Mesenchymal stem cell (in vitro differentiated cells and primary cell): ENCODE measurements around the gene CHIC2.

Experiments
- DNase-seq: peaks from one replicate; pipeline ENCODE4 v3.0.0-alpha.2; 2013
- H2AFZ ChIP-seq: one replicate; pipeline ENCODE4 v1.6.1; 2013; ENCODE audit warnings: low read depth, mild to moderate bottlenecking, control low read depth, inconsistent platforms, low read length, moderate library complexity
- H2AK5ac ChIP-seq: 2 replicates; pipeline ENCODE4 v1.6.1; 2013; ENCODE audit warnings: low read length, moderate library complexity, mild to moderate bottlenecking, inconsistent platforms; ENCODE audit not compliant: severe bottlenecking
- H2BK120ac ChIP-seq: one replicate; pipeline ENCODE4 v1.6.1; 2013; ENCODE audit warnings: low read depth, mild to moderate bottlenecking, inconsistent platforms, low read length, moderate library complexity
- H2BK12ac ChIP-seq, 2 experiments: one replicate each; pipeline ENCODE4 v1.6.1; 2013; ENCODE audit warnings: inconsistent platforms in 2 of 2, low read length in 2 of 2, mild to moderate bottlenecking in 2 of 2, moderate library complexity in 2 of 2, control low read depth in 1 of 2
- H2BK15ac ChIP-seq: one replicate; pipeline ENCODE4 v1.6.1; 2013; ENCODE audit warnings: mild to moderate bottlenecking, low read depth, inconsistent platforms; ENCODE audit not compliant: poor library complexity, severe bottlenecking
- H2BK5ac ChIP-seq: 2 replicates; pipeline ENCODE4 v1.6.1; 2013; ENCODE audit warnings: low read depth, mild to moderate bottlenecking, low read length, control low read depth, inconsistent platforms; ENCODE audit not compliant: poor library complexity, severe bottlenecking
- H3K14ac ChIP-seq, 2 experiments: one replicate each; pipeline ENCODE4 v1.6.1; 2013; ENCODE audit warnings: inconsistent platforms in 2 of 2, low read length in 2 of 2, control low read depth in 1 of 2, mild to moderate bottlenecking in 1 of 2, moderate library complexity in 1 of 2
- H3K18ac ChIP-seq, 2 experiments: one replicate each; pipeline ENCODE4 v1.6.1; 2013; ENCODE audit warnings: inconsistent platforms in 2 of 2, low read length in 2 of 2, control low read depth in 1 of 2, low read depth in 1 of 2, mild to moderate bottlenecking in 1 of 2
- H3K23ac ChIP-seq, 2 experiments: one replicate each; pipeline ENCODE4 v1.6.1; 2013; ENCODE audit warnings: inconsistent platforms in 2 of 2, low read length in 2 of 2, mild to moderate bottlenecking in 2 of 2, moderate library complexity in 2 of 2, control low read depth in 1 of 2
- H3K27ac ChIP-seq: 2 replicates; pipeline ENCODE4 v1.5.1; 2013; ENCODE audit warnings: mild to moderate bottlenecking, moderate library complexity, low read length, control low read depth, inconsistent platforms; ENCODE audit not compliant: poor library complexity, severe bottlenecking
- H3K27me3 ChIP-seq, 2 experiments: 2 replicates each; pipeline versions ENCODE4 v1.6.1 to v1.7.0; 2013; ENCODE audit warnings: low read length in 2 of 2, mild to moderate bottlenecking in 2 of 2, moderate library complexity in 2 of 2, control low read depth in 1 of 2, inconsistent platforms in 1 of 2; ENCODE audit not compliant: control insufficient read depth in 1 of 2, insufficient read depth in 1 of 2
- H3K36me3 ChIP-seq, 2 experiments: 2 replicates each; pipeline versions ENCODE4 v1.6.1 to v1.7.0; 2013; ENCODE audit warnings: low read length in 2 of 2, control low read depth in 1 of 2, inconsistent platforms in 1 of 2, low read depth in 1 of 2, mild to moderate bottlenecking in 1 of 2; ENCODE audit not compliant: insufficient read depth in 2 of 2, control insufficient read depth in 1 of 2
- H3K4ac ChIP-seq, 2 experiments: one replicate each; pipeline ENCODE4 v1.6.1; 2013; ENCODE audit warnings: inconsistent platforms in 2 of 2, low read length in 2 of 2, mild to moderate bottlenecking in 2 of 2, moderate library complexity in 2 of 2, control low read depth in 1 of 2, low read depth in 1 of 2
- H3K4me1 ChIP-seq: 2 replicates; pipeline ENCODE4 v1.6.1; 2013; ENCODE audit warnings: low read depth, low read length, control low read depth; ENCODE audit not compliant: control insufficient read depth, insufficient read depth
- H3K4me2 ChIP-seq: 2 replicates; pipeline ENCODE4 v1.6.1; 2013; ENCODE audit warnings: low read length, mild to moderate bottlenecking, inconsistent platforms; ENCODE audit not compliant: poor library complexity, severe bottlenecking
- H3K4me3 ChIP-seq, 2 experiments: 2 replicates each; pipeline versions ENCODE4 v1.5.1 to v1.7.0; 2013; ENCODE audit warnings: low read length in 2 of 2, mild to moderate bottlenecking in 2 of 2, control low read depth in 1 of 2, low read depth in 1 of 2; ENCODE audit not compliant: insufficient read depth in 1 of 2
- H3K79me1 ChIP-seq: replicated peaks from 2 replicates; pipeline ENCODE4 v1.6.1; 2013; ENCODE audit warnings: mild to moderate bottlenecking, control low read depth, low read length, inconsistent platforms; ENCODE audit not compliant: poor library complexity, severe bottlenecking
- H3K9ac ChIP-seq: 2 replicates; pipeline ENCODE4 v1.7.0; 2013; ENCODE audit warnings: mild to moderate bottlenecking, low read length, moderate library complexity
- H3K9me3 ChIP-seq: 2 replicates; pipeline ENCODE4 v1.7.0; 2013; ENCODE audit warnings: mild to moderate bottlenecking, low read length; ENCODE audit not compliant: control insufficient read depth
- H4K8ac ChIP-seq: one replicate; pipeline ENCODE4 v1.6.1; 2013; ENCODE audit warnings: inconsistent platforms, mild to moderate bottlenecking, low read length, moderate library complexity
- H4K91ac ChIP-seq: one replicate; pipeline ENCODE4 v1.6.1; 2013; ENCODE audit warnings: mild to moderate bottlenecking, low read length, inconsistent platforms
- WGBS: methylation state at CpG from one replicate; pipeline ENCODE4 v1.1.7; 2013; ENCODE audit warnings: mixed read lengths; 5-methylcytosine and 5-hydroxymethylcytosine counted together

Gene CHIC2

GRCh38 chr4:53987761-53988171, 76.6 kb downstream of the CHIC2 start:
- Histone ChIP-seq H3K4me2 (no peak overlapping the region), H2BK12ac (no peak overlapping the region), H2AFZ (no peak overlapping the region), H3K79me1 (peaks cover 3% of the 10 kb centered on the region), H3K27ac (no peak overlapping the region), H3K9me3 (no peaks in the 10 kb centered on the region), H3K18ac (peak overlapping the region in 1 of 2 experiments; percentile 34), H2AK5ac (no peak overlapping the region), H3K36me3 (peaks cover 0 to 2% of the 10 kb centered on the region in 2 experiments), H3K4me3 (no peak overlapping the region), H3K4me1 (no peaks in the 10 kb centered on the region), H3K23ac (no peak overlapping the region), H4K91ac (no peak overlapping the region), H2BK5ac (no peak overlapping the region), H2BK120ac (no peak overlapping the region), H4K8ac (no peak overlapping the region), H2BK15ac (no peak overlapping the region), H3K9ac (peak overlapping the region; percentile 26), H3K14ac (peak overlapping the region in 1 of 2 experiments; percentile 63), H3K4ac (no peak overlapping the region), H3K27me3 (no peaks in the 10 kb centered on the region)
- 86% methylated on average over 1 of the region's 1 CpG for WGBS
- peak; percentile 73 for DNase-seq

GRCh38 chr4:53986062-53986461, 78.3 kb downstream of the CHIC2 start:
- no peak for DNase-seq
- Histone ChIP-seq H3K27ac (no peak overlapping the region), H2BK5ac (no peak overlapping the region), H4K8ac (no peak overlapping the region), H2AFZ (no peak overlapping the region), H3K14ac (no peak overlapping the region), H3K27me3 (no peaks in the 10 kb centered on the region), H3K23ac (no peak overlapping the region), H3K4me1 (no peaks in the 10 kb centered on the region), H3K4ac (no peak overlapping the region), H4K91ac (no peak overlapping the region), H2AK5ac (no peak overlapping the region), H3K18ac (no peak overlapping the region), H2BK15ac (no peak overlapping the region), H3K79me1 (peaks cover 1% of the 10 kb centered on the region), H3K4me3 (no peak overlapping the region), H3K9me3 (no peaks in the 10 kb centered on the region), H3K4me2 (no peak overlapping the region), H2BK12ac (no peak overlapping the region), H3K9ac (no peak overlapping the region), H3K36me3 (no peaks in the 10 kb centered on the region), H2BK120ac (no peak overlapping the region)

- Histone ChIP-seq H4K8ac (no peak overlapping the region), H3K4me2 (no peak overlapping the region), H3K18ac (no peak overlapping the region)
Observed at GRCh38 chr4:53981567-53981966, 82.8 kb downstream of the CHIC2 start.

GRCh38 chr4:53981066-53981465, 83.3 kb downstream of the CHIC2 start:
- 97% methylated on average over 2 of the region's 2 CpGs for WGBS
- no peak overlapping the region for H2BK120ac ChIP-seq
- no peak overlapping the region for H2AFZ ChIP-seq
- H3K4me1 ChIP-seq, result no peaks in the 10 kb centered on the region
- H3K9me3 ChIP-seq, result no peaks in the 10 kb centered on the region
- H3K23ac ChIP-seq, result no peak overlapping the region
- H3K9ac ChIP-seq, result no peak overlapping the region
- no peak overlapping the region for H2BK15ac ChIP-seq
- H4K8ac ChIP-seq, result no peak overlapping the region
- no peak overlapping the region for H2AK5ac ChIP-seq
- no peaks in the 10 kb centered on the region for H3K79me1 ChIP-seq
- H3K27me3 ChIP-seq, result no peaks in the 10 kb centered on the region
- no peaks in the 10 kb centered on the region for H3K36me3 ChIP-seq
- H3K14ac ChIP-seq, result no peak overlapping the region
- H3K18ac ChIP-seq, result no peak overlapping the region
- no peak overlapping the region for H3K27ac ChIP-seq
- DNase-seq, result no peak
- no peak overlapping the region for H3K4me3 ChIP-seq
- no peak overlapping the region for H3K4me2 ChIP-seq
- H4K91ac ChIP-seq, result no peak overlapping the region
- no peak overlapping the region for H3K4ac ChIP-seq
- H2BK5ac ChIP-seq, result no peak overlapping the region
- no peak overlapping the region for H2BK12ac ChIP-seq

More at GRCh38 chr4:53981567-53981966, 82.8 kb downstream of the CHIC2 start:
- Histone ChIP-seq H3K79me1 (no peaks in the 10 kb centered on the region), H2BK12ac (no peak overlapping the region), H3K27me3 (no peaks in the 10 kb centered on the region), H3K23ac (no peak overlapping the region), H2BK5ac (no peak overlapping the region), H2BK120ac (no peak overlapping the region), H3K14ac (no peak overlapping the region), H3K4me3 (no peak overlapping the region), H2AK5ac (no peak overlapping the region), H4K91ac (no peak overlapping the region), H3K9ac (peak overlapping the region; percentile 34), H3K9me3 (no peaks in the 10 kb centered on the region), H3K4ac (no peak overlapping the region), H3K4me1 (no peaks in the 10 kb centered on the region), H3K36me3 (no peaks in the 10 kb centered on the region), H2BK15ac (no peak overlapping the region), H3K27ac (no peak overlapping the region), H2AFZ (no peak overlapping the region)
- no peak for DNase-seq
